Kidney epithelial cell (primary cell): ENCODE results near the gene OR8K3. TPM values are rescaled to one million over a fixed set of nuclear protein-coding genes. Genes with fewer than 3 reads are reported as not detected.

ENCODE experiments used
- DNase-seq: peaks from one replicate; pipeline ENCODE4 v3.0.0-alpha.2; 2010; ENCODE audit warnings: low read depth
- H3K27me3 ChIP-seq: 2 replicates; pipeline ENCODE4 v1.6.0; 2011; ENCODE audit warnings: low read length; ENCODE audit not compliant: control insufficient read depth, insufficient read depth
- H3K36me3 ChIP-seq: 2 replicates; pipeline ENCODE4 v1.5.1; 2011; ENCODE audit warnings: low read length; ENCODE audit not compliant: control insufficient read depth, insufficient read depth
- H3K4me3 ChIP-seq: 2 replicates; pipeline ENCODE4 v1.5.1; 2011; ENCODE audit warnings: low read depth, mild to moderate bottlenecking, control low read depth, low read length
- CTCF ChIP-seq: IDR thresholded peaks from 2 replicates; pipeline ENCODE4 v1.5.1; 2011; ENCODE audit warnings: mild to moderate bottlenecking, moderate library complexity, low read length, control low read depth, inconsistent platforms; ENCODE audit not compliant: insufficient read depth, poor library complexity, severe bottlenecking
- total RNA-seq: library from RNA; depleted of rRNA; stranded (reverse); fragments of >200 nt; gene quantifications from 2 replicates; pipeline ENCODE4 v1.2.3, GENCODE V29; 2015

The OR8K3 gene
- total RNA-seq, 1 donor from 2014 or later = not detected

DNA sequence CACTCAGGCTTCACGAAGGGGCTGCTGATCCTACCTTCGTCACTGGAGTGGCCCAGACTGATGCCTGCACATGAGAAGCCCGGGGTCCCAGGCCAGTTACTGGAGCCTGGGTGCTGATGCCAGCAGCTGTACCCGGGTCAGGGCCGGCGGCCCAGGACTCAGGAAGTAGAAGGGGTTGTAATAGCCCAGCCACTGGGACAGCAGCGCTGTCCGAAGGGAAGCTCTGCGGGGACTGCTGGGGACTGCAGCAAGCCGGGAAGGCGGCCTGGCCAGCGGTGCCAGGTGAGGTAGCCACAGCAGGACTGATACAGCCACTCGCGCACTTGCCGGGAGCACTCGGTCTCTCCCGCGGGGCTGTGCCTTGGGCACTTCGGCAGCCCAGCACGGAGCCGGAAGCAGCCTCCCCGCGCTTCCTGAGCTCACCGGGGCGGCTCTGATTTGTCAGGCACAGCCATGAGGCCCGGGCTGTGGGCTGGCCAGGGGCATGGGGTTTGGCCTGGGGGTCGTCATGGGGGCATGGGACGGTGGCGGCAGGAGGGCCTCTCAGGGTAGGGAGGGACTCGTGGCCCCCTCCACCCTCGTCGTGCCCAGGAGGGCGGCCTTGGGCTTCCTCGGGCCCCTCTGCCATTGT is 17.0 kb downstream of the OR8K3 start:
- H3K4me3 ChIP-seq = no peak overlapping the region
- H3K36me3 ChIP-seq = no peaks in the 10 kb centered on the region
- no peak for TF ChIP-seq CTCF
- DNase-seq = no peak
- H3K27me3 ChIP-seq = no peaks in the 10 kb centered on the region

DNA sequence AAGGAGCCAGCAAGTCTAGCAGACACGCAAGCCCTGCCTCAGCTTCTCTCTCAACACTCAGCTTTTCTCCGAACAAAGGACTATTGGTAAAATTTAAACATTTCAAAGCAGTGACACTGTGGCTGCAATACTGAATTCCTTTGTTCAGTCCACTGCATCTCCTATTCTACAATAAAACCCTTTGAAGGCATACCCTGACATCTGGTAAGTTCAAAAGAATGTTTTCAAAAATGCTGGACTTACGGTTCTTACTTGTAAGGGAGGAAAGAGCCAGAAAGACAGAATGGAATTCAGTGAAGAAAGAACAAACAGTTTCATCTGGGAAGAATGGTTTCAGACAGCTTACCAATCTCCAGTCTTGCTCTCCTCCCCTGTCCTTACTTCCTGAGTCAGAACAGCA is 18.2 kb downstream of the OR8K3 start:
- Histone ChIP-seq H3K27me3 (no peaks in the 10 kb centered on the region), H3K36me3 (no peaks in the 10 kb centered on the region), H3K4me3 (no peak overlapping the region)
- no peak for TF ChIP-seq CTCF
- DNase-seq = no peak

GRCh38 chr11:56340289-56340688 is 25.3 kb downstream of the OR8K3 start:
- H3K36me3 ChIP-seq = no peaks in the 10 kb centered on the region
- no peak overlapping the region for H3K4me3 ChIP-seq
- no peak for DNase-seq
- H3K27me3 ChIP-seq = no peaks in the 10 kb centered on the region
- TF ChIP-seq CTCF = no peak

DNA sequence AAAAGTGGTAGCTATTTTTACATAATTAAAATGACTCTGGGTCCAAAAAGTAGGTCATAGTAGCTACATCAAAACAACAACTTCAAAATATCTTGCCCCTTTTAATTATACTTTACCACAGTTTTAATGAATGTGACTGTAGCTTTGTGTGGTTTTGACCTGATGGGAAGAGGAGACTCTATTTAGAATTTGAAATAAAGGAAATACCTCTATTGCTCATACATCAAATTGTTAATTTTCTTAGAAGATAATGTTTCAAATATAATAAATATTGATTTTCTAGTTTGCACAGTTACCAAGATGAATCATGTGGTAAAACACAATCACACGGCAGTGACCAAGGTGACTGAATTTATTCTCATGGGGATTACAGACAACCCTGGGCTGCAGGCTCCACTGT is 30.8 kb downstream of the OR8K3 start, which contains the start of gene OR8K1:
TSS of gene OR8K1 (plus strand) at position 301 of the 400 bp plus-strand sequence. CDS start at position 301, 0 bp downstream.
- H3K36me3 ChIP-seq = no peaks in the 10 kb centered on the region
- no peak for TF ChIP-seq CTCF
- DNase-seq = no peak
- no peaks in the 10 kb centered on the region for H3K27me3 ChIP-seq
- no peak within 1 kb of the TSS for H3K4me3 ChIP-seq

- no peak within 1 kb of the TSS for H3K4me3 ChIP-seq
- DNase-seq = no peak
- TF ChIP-seq CTCF = no peak
- H3K36me3 ChIP-seq = no peaks in the 10 kb centered on the region
- no peaks in the 10 kb centered on the region for H3K27me3 ChIP-seq
These were observed 39.0 kb downstream of the OR8K3 start, which contains the start of gene OR8J1 for GRCh38 chr11:56353991-56354390. Gene OR8J1, plus strand, starts transcription at chr11:56354291. Its CDS starts 5,956 bp downstream, at chr11:56360247.

Other genes with a start within 250 kb of the OR8K3 start
- gene OR8I2, start 221.8 kb upstream of the OR8K3 start, total RNA-seq = not detected in 2 replicates
- not detected in 2 replicates for gene OR8H2, start 211.5 kb upstream of the OR8K3 start, total RNA-seq
- not detected in 2 replicates for gene OR8H3, start 192.8 kb upstream of the OR8K3 start, total RNA-seq
- not detected in 2 replicates for gene OR8J3, start 174.9 kb upstream of the OR8K3 start, total RNA-seq
- gene OR8K5, start 154.8 kb upstream of the OR8K3 start, total RNA-seq = not detected in 2 replicates
- not detected in 2 replicates for gene OR5J2, start 138.5 kb upstream of the OR8K3 start, total RNA-seq
- gene OR5T2, start 80.9 kb upstream of the OR8K3 start, total RNA-seq = not detected in 2 replicates
- not detected in 2 replicates for gene OR5T3, start 62.9 kb upstream of the OR8K3 start, total RNA-seq
- not detected in 2 replicates for gene OR5T1, start 41.0 kb upstream of the OR8K3 start, total RNA-seq
- not detected in 2 replicates for gene OR8H1, start 22.9 kb upstream of the OR8K3 start, total RNA-seq
- not detected in 2 replicates for gene OR8K1, start 30.9 kb downstream of the OR8K3 start, total RNA-seq
- gene OR8J1, start 39.1 kb downstream of the OR8K3 start, total RNA-seq = not detected in 2 replicates
- gene OR8U1, start 60.5 kb downstream of the OR8K3 start, total RNA-seq = not detected in 2 replicates
- not detected in 2 replicates for gene OR5AL1, start 97.6 kb downstream of the OR8K3 start, total RNA-seq
- not detected in 2 replicates for gene OR5M3, start 158.2 kb downstream of the OR8K3 start, total RNA-seq
- not detected in 2 replicates for gene OR5M8, start 176.2 kb downstream of the OR8K3 start, total RNA-seq
- gene OR5M11, start 228.1 kb downstream of the OR8K3 start, total RNA-seq = not detected in 2 replicates